Measurements from ENCODE around the gene SMARCD2.

DNA sequence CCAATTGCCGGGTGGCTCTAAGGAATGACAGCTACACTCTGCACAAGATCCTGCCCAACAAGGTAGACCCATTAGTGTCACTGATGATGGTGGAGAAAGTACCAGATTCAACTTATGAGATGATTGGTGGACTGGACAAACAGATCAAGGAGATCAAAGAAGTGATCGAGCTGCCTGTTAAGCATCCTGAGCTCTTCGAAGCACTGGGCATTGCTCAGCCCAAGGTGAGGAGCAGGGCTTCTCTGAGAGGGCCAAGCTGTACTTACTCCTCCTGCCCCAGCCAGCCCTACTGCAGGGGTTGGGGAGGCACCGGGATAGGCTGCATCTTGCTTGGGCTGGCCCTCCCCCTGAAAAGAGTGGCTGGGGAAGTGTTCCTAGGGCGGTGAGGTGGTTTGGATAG is 12.2 kb downstream of the SMARCD2 start:
- TF ChIP-seq, protein P1, sequence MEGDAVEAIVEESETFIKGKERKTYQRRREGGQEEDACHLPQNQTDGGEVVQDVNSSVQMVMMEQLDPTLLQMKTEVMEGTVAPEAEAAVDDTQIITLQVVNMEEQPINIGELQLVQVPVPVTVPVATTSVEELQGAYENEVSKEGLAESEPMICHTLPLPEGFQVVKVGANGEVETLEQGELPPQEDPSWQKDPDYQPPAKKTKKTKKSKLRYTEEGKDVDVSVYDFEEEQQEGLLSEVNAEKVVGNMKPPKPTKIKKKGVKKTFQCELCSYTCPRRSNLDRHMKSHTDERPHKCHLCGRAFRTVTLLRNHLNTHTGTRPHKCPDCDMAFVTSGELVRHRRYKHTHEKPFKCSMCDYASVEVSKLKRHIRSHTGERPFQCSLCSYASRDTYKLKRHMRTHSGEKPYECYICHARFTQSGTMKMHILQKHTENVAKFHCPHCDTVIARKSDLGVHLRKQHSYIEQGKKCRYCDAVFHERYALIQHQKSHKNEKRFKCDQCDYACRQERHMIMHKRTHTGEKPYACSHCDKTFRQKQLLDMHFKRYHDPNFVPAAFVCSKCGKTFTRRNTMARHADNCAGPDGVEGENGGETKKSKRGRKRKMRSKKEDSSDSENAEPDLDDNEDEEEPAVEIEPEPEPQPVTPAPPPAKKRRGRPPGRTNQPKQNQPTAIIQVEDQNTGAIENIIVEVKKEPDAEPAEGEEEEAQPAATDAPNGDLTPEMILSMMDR (conservative IDR thresholded peaks at IDR 0.05 in 1 of 2, IDR thresholded peaks at IDR 0.05 in 1 of 2; ENCODE audit: low read depth in 1 of 2, low read length in 2 of 2): no peak
- no peak for TF ChIP-seq EZH2 (IDR thresholded peaks at IDR 0.05; ENCODE audit: low read length, missing control alignments)
